ENCODE results near the gene ATXN1.

The ATXN1 gene

GRCh38 chr6:16671302-16672289 is 89.7 kb downstream of the ATXN1 start:
- H2BK15ac ChIP-seq (ENCODE audit: low read depth, poor library complexity, severe bottlenecking): no peak overlapping the region
- H3K4me2 ChIP-seq (ENCODE audit: low read length, poor library complexity, severe bottlenecking): no peak overlapping the region
- H3K23ac ChIP-seq (ENCODE audit: low read length in 2 of 2): no peak overlapping the region
- H2AFZ ChIP-seq (ENCODE audit: low read depth, low read length): no peak overlapping the region
- H3K18ac ChIP-seq (ENCODE audit: low read depth in 1 of 2, low read length in 2 of 2): no peak overlapping the region
- no peak for DNase-seq
- no peaks in the 10 kb centered on the region for H3K36me3 ChIP-seq (ENCODE audit: control insufficient read depth in 1 of 2, insufficient read depth in 2 of 2, low read depth in 1 of 2, low read length in 2 of 2)
- H2AK5ac ChIP-seq (ENCODE audit: low read length, severe bottlenecking): no peak overlapping the region
- H3K4me1 ChIP-seq (ENCODE audit: control insufficient read depth, insufficient read depth, low read depth, low read length): peaks cover 4% of the 10 kb centered on the region
- H2BK12ac ChIP-seq (ENCODE audit: low read length in 2 of 2): no peak overlapping the region
- H4K91ac ChIP-seq (ENCODE audit: low read length): no peak overlapping the region
- no peak overlapping the region for H3K27ac ChIP-seq (ENCODE audit: low read length, poor library complexity, severe bottlenecking)
- 46% methylated on average over 2 of the region's 6 CpGs for WGBS
- H4K8ac ChIP-seq (ENCODE audit: low read length): no peak overlapping the region
- H3K27me3 ChIP-seq (ENCODE audit: control insufficient read depth in 1 of 2, insufficient read depth in 1 of 2, low read length in 2 of 2): no peaks in the 10 kb centered on the region
- H3K14ac ChIP-seq (ENCODE audit: low read length in 2 of 2): no peak overlapping the region
- no peak overlapping the region for H2BK5ac ChIP-seq (ENCODE audit: low read depth, low read length, poor library complexity, severe bottlenecking)
- H3K9me3 ChIP-seq (ENCODE audit: control insufficient read depth, low read length): no peaks in the 10 kb centered on the region
- no peak overlapping the region for H3K9ac ChIP-seq (ENCODE audit: low read length)
- no peak overlapping the region for H3K4me3 ChIP-seq (ENCODE audit: insufficient read depth in 1 of 2, low read depth in 1 of 2, low read length in 2 of 2)
- H3K79me1 ChIP-seq (replicated peaks; ENCODE audit: low read length, poor library complexity, severe bottlenecking): peaks cover 29% of the 10 kb centered on the region
- H2BK120ac ChIP-seq (ENCODE audit: low read depth, low read length): no peak overlapping the region
- H3K4ac ChIP-seq (ENCODE audit: low read depth in 1 of 2, low read length in 2 of 2): no peak overlapping the region

GRCh38 chr6:16670617-16671051 is 90.6 kb downstream of the ATXN1 start:
- Histone ChIP-seq H2AK5ac (ENCODE audit: low read length, severe bottlenecking) (no peak overlapping the region), H3K4me1 (ENCODE audit: control insufficient read depth, insufficient read depth, low read depth, low read length) (peaks cover 4% of the 10 kb centered on the region), H3K27ac (ENCODE audit: low read length, poor library complexity, severe bottlenecking) (no peak overlapping the region), H2BK15ac (ENCODE audit: low read depth, poor library complexity, severe bottlenecking) (no peak overlapping the region), H3K4me3 (ENCODE audit: insufficient read depth in 1 of 2, low read depth in 1 of 2, low read length in 2 of 2) (no peak overlapping the region), H4K8ac (ENCODE audit: low read length) (no peak overlapping the region), H4K91ac (ENCODE audit: low read length) (no peak overlapping the region), H2AFZ (ENCODE audit: low read depth, low read length) (no peak overlapping the region), H3K36me3 (ENCODE audit: control insufficient read depth in 1 of 2, insufficient read depth in 2 of 2, low read depth in 1 of 2, low read length in 2 of 2) (no peaks in the 10 kb centered on the region), H3K9me3 (ENCODE audit: control insufficient read depth, low read length) (no peaks in the 10 kb centered on the region), H3K27me3 (ENCODE audit: control insufficient read depth in 1 of 2, insufficient read depth in 1 of 2, low read length in 2 of 2) (no peaks in the 10 kb centered on the region), H2BK12ac (ENCODE audit: low read length in 2 of 2) (no peak overlapping the region), H3K79me1 (replicated peaks; ENCODE audit: low read length, poor library complexity, severe bottlenecking) (peaks cover 29% of the 10 kb centered on the region), H3K4ac (ENCODE audit: low read depth in 1 of 2, low read length in 2 of 2) (no peak overlapping the region), H2BK5ac (ENCODE audit: low read depth, low read length, poor library complexity, severe bottlenecking) (no peak overlapping the region), H3K14ac (ENCODE audit: low read length in 2 of 2) (no peak overlapping the region), H3K23ac (ENCODE audit: low read length in 2 of 2) (no peak overlapping the region), H2BK120ac (ENCODE audit: low read depth, low read length) (no peak overlapping the region), H3K9ac (ENCODE audit: low read length) (peak overlapping the region; percentile 31), H3K4me2 (ENCODE audit: low read length, poor library complexity, severe bottlenecking) (no peak overlapping the region), H3K18ac (ENCODE audit: low read depth in 1 of 2, low read length in 2 of 2) (no peak overlapping the region)
- 100% methylated on average over 1 of the region's 2 CpGs for WGBS
- DNase-seq: no peak

GRCh38 chr6:16670183-16670582 is 91.1 kb downstream of the ATXN1 start:
- Histone ChIP-seq H4K91ac (ENCODE audit: low read length) (no peak overlapping the region), H3K79me1 (replicated peaks; ENCODE audit: low read length, poor library complexity, severe bottlenecking) (peaks cover 29% of the 10 kb centered on the region), H3K18ac (ENCODE audit: low read depth in 1 of 2, low read length in 2 of 2) (peak overlapping the region in 1 of 2 experiments; percentile 11), H3K27ac (ENCODE audit: low read length, poor library complexity, severe bottlenecking) (no peak overlapping the region), H3K14ac (ENCODE audit: low read length in 2 of 2) (no peak overlapping the region), H2BK12ac (ENCODE audit: low read length in 2 of 2) (no peak overlapping the region), H2BK15ac (ENCODE audit: low read depth, poor library complexity, severe bottlenecking) (no peak overlapping the region), H3K4me2 (ENCODE audit: low read length, poor library complexity, severe bottlenecking) (no peak overlapping the region), H3K9ac (ENCODE audit: low read length) (peak overlapping the region; percentile 31), H3K4me3 (ENCODE audit: insufficient read depth in 1 of 2, low read depth in 1 of 2, low read length in 2 of 2) (no peak overlapping the region), H2BK120ac (ENCODE audit: low read depth, low read length) (no peak overlapping the region), H2AK5ac (ENCODE audit: low read length, severe bottlenecking) (no peak overlapping the region), H2AFZ (ENCODE audit: low read depth, low read length) (no peak overlapping the region), H3K27me3 (ENCODE audit: control insufficient read depth in 1 of 2, insufficient read depth in 1 of 2, low read length in 2 of 2) (no peaks in the 10 kb centered on the region), H3K36me3 (ENCODE audit: control insufficient read depth in 1 of 2, insufficient read depth in 2 of 2, low read depth in 1 of 2, low read length in 2 of 2) (no peaks in the 10 kb centered on the region), H3K23ac (ENCODE audit: low read length in 2 of 2) (no peak overlapping the region), H3K9me3 (ENCODE audit: control insufficient read depth, low read length) (no peaks in the 10 kb centered on the region), H3K4ac (ENCODE audit: low read depth in 1 of 2, low read length in 2 of 2) (no peak overlapping the region), H3K4me1 (ENCODE audit: control insufficient read depth, insufficient read depth, low read depth, low read length) (peaks cover 4% of the 10 kb centered on the region), H4K8ac (ENCODE audit: low read length) (no peak overlapping the region), H2BK5ac (ENCODE audit: low read depth, low read length, poor library complexity, severe bottlenecking) (no peak overlapping the region)
- peak; percentile 38 for DNase-seq
- 48% methylated on average over 3 of the region's 4 CpGs for WGBS

- no peak overlapping the region for H3K4ac ChIP-seq (ENCODE audit: low read depth in 1 of 2, low read length in 2 of 2)
- no peak overlapping the region for H2BK5ac ChIP-seq (ENCODE audit: low read depth, low read length, poor library complexity, severe bottlenecking)
- no peak overlapping the region for H3K9ac ChIP-seq (ENCODE audit: low read length)
- no peak overlapping the region for H3K4me3 ChIP-seq (ENCODE audit: insufficient read depth in 1 of 2, low read depth in 1 of 2, low read length in 2 of 2)
- no peak overlapping the region for H3K18ac ChIP-seq (ENCODE audit: low read depth in 1 of 2, low read length in 2 of 2)
- H4K8ac ChIP-seq (ENCODE audit: low read length): no peak overlapping the region
- peak; percentile 59 for DNase-seq
- H2BK15ac ChIP-seq (ENCODE audit: low read depth, poor library complexity, severe bottlenecking): no peak overlapping the region
- no peak overlapping the region for H2AK5ac ChIP-seq (ENCODE audit: low read length, severe bottlenecking)
- H3K9me3 ChIP-seq (ENCODE audit: control insufficient read depth, low read length): no peaks in the 10 kb centered on the region
- no CpG with 5 or more reads among the region's 3 CpGs for WGBS
- H3K4me1 ChIP-seq (ENCODE audit: control insufficient read depth, insufficient read depth, low read depth, low read length): peaks cover 4% of the 10 kb centered on the region
- no peaks in the 10 kb centered on the region for H3K27me3 ChIP-seq (ENCODE audit: control insufficient read depth in 1 of 2, insufficient read depth in 1 of 2, low read length in 2 of 2)
- H2BK120ac ChIP-seq (ENCODE audit: low read depth, low read length): no peak overlapping the region
- H3K27ac ChIP-seq (ENCODE audit: low read length, poor library complexity, severe bottlenecking): no peak overlapping the region
- H3K4me2 ChIP-seq (ENCODE audit: low read length, poor library complexity, severe bottlenecking): no peak overlapping the region
- H3K23ac ChIP-seq (ENCODE audit: low read length in 2 of 2): no peak overlapping the region
- H4K91ac ChIP-seq (ENCODE audit: low read length): no peak overlapping the region
- peaks cover 28% of the 10 kb centered on the region for H3K79me1 ChIP-seq (replicated peaks; ENCODE audit: low read length, poor library complexity, severe bottlenecking)
- H2AFZ ChIP-seq (ENCODE audit: low read depth, low read length): no peak overlapping the region
- H2BK12ac ChIP-seq (ENCODE audit: low read length in 2 of 2): no peak overlapping the region
- no peaks in the 10 kb centered on the region for H3K36me3 ChIP-seq (ENCODE audit: control insufficient read depth in 1 of 2, insufficient read depth in 2 of 2, low read depth in 1 of 2, low read length in 2 of 2)
- H3K14ac ChIP-seq (ENCODE audit: low read length in 2 of 2): no peak overlapping the region
Measured at GRCh38 chr6:16669227-16669626, 92.0 kb downstream of the ATXN1 start.
